HG02571 (cell line): ENCODE data around the gene STK32A.
"Not testable (repeated sequence)": the region's sequence is repeated elsewhere in the genome, so short reads cannot be mapped to it uniquely, and the experiment has no call there.

Experiments
- ATAC-seq: cut with Tn5 transposase; IDR thresholded peaks from one replicate; pipeline ENCODE4 v1.9.1; 2021; ENCODE audit warnings: mild to moderate bottlenecking, moderate library complexity; ENCODE audit not compliant: unreplicated experiment

The STK32A gene

GRCh38 chr5:147234825-147235635 is at the start of gene STK32A:
Gene STK32A, plus strand, starts transcription at chr5:147235026. Its CDS starts 4,609 bp downstream, at chr5:147239635.
- ATAC-seq, result no peak

GRCh38 chr5:147187099-147187540 is 47.7 kb upstream of the STK32A start:
- no peak for ATAC-seq

GRCh38 chr5:147188200-147189108 is 46.4 kb upstream of the STK32A start:
- no peak for ATAC-seq

GRCh38 chr5:147189109-147189424 is 45.8 kb upstream of the STK32A start:
- no peak for ATAC-seq

- no peak for ATAC-seq
Measured at GRCh38 chr5:147190331-147190730, 44.5 kb upstream of the STK32A start.

- ATAC-seq, result no peak
Measured at GRCh38 chr5:147193123-147193522, 41.7 kb upstream of the STK32A start.

- ATAC-seq, result no peak
Measured at GRCh38 chr5:147200004-147200403, 34.8 kb upstream of the STK32A start.

GRCh38 chr5:147203213-147203612 is 31.6 kb upstream of the STK32A start:
- ATAC-seq, result no peak

- ATAC-seq, result no peak
Measured at GRCh38 chr5:147204576-147204975, 30.2 kb upstream of the STK32A start.

GRCh38 chr5:147208134-147208533 is 26.7 kb upstream of the STK32A start:
- ATAC-seq, result no peak

GRCh38 chr5:147216552-147217154 is 18.2 kb upstream of the STK32A start:
- ATAC-seq, result no peak

GRCh38 chr5:147223343-147223742 is 11.5 kb upstream of the STK32A start:
- ATAC-seq, result no peak

GRCh38 chr5:147223948-147224791 is 10.7 kb upstream of the STK32A start:
- no peak for ATAC-seq

- ATAC-seq, result no peak
Measured at GRCh38 chr5:147225938-147226337, 8.9 kb upstream of the STK32A start.

- ATAC-seq, result no peak
Measured at GRCh38 chr5:147226512-147226911, 8.3 kb upstream of the STK32A start.

- no peak for ATAC-seq
Measured at GRCh38 chr5:147234239-147234824, 494 bp upstream of the STK32A start.

GRCh38 chr5:147240266-147240985 is 5.6 kb downstream of the STK32A start:
- no peak for ATAC-seq

- ATAC-seq, result not testable (repeated sequence)
Measured at GRCh38 chr5:147243238-147243637, 8.4 kb downstream of the STK32A start.

- no peak for ATAC-seq
Measured at GRCh38 chr5:147245381-147246165, 10.7 kb downstream of the STK32A start.
